CD1c-positive myeloid dendritic cell (primary cell): ENCODE data around the gene OSCP1.
A peak's percentile ranks its signal among the peaks of the same experiment; 100 is the strongest.

ENCODE experiments used
- DNase-seq: peaks from one replicate; pipeline ENCODE4 v3.0.0-alpha.2; 2016; ENCODE audit errors: extremely low spot score

The OSCP1 gene

GRCh38 chr1:36401602-36402503 is 48.4 kb downstream of the OSCP1 start:
- no peak for DNase-seq

- DNase-seq, result peak; percentile 89
Measured at GRCh38 chr1:36400825-36401601, 49.2 kb downstream of the OSCP1 start.

- no peak for DNase-seq
Measured at GRCh38 chr1:36400514-36400824, 49.8 kb downstream of the OSCP1 start.

- DNase-seq, result peak; percentile 8
Measured at GRCh38 chr1:36398370-36398977, 51.8 kb downstream of the OSCP1 start.

- DNase-seq, result peak; percentile 96
Measured at GRCh38 chr1:36397378-36398230, 52.6 kb downstream of the OSCP1 start, which contains the start of gene LSM10. TSS of gene LSM10 (minus strand) at chr1:36397908. CDS start at chr1:36394129, 3,779 bp downstream.

GRCh38 chr1:36397083-36397377 is 53.2 kb downstream of the OSCP1 start:
- DNase-seq, result no peak

GRCh38 chr1:36396359-36396758 is 53.9 kb downstream of the OSCP1 start:
- no peak for DNase-seq

GRCh38 chr1:36393686-36394085 is 56.6 kb downstream of the OSCP1 start:
- DNase-seq, result no peak

GRCh38 chr1:36392836-36393235 is 57.4 kb downstream of the OSCP1 start:
- no peak for DNase-seq

GRCh38 chr1:36391271-36391670 is 59.0 kb downstream of the OSCP1 start:
- no peak for DNase-seq

GRCh38 chr1:36390411-36390810 is 59.8 kb downstream of the OSCP1 start:
- no peak for DNase-seq

- DNase-seq, result peak; percentile 63
Measured at GRCh38 chr1:36389999-36390398, 60.3 kb downstream of the OSCP1 start.

- DNase-seq, result no peak
Measured at GRCh38 chr1:36389261-36389660, 61.0 kb downstream of the OSCP1 start.

- peak; percentile 75 for DNase-seq
Measured at GRCh38 chr1:36387141-36387949, 62.9 kb downstream of the OSCP1 start.

- peak; percentile 99 for DNase-seq
Measured at GRCh38 chr1:36386265-36387140, 63.7 kb downstream of the OSCP1 start.

- DNase-seq, result peak; percentile 99
Measured at GRCh38 chr1:36385410-36386264, 64.6 kb downstream of the OSCP1 start, which contains the start of gene STK40. TSS of gene STK40 (minus strand) at chr1:36385924. CDS start at chr1:36361332, 24,592 bp downstream.

- DNase-seq, result peak; percentile 51
Measured at GRCh38 chr1:36384542-36385409, 65.5 kb downstream of the OSCP1 start.

GRCh38 chr1:36383240-36383639 is 67.0 kb downstream of the OSCP1 start:
- no peak for DNase-seq
